Brain microvascular endothelial cell (primary cell): Measurements from ENCODE around the gene TRMT5.

Experiments
- DNase-seq: peaks from one replicate; pipeline ENCODE4 v3.0.0-alpha.2; 2020
- H3K27ac ChIP-seq: fragments of 250-450 bp; sonication (Bioruptor Pico); 2 replicates; pipeline ENCODE4 v1.5.1; 2020; ENCODE audit warnings: mild to moderate bottlenecking, moderate library complexity
- H3K27me3 ChIP-seq: fragments of 250-450 bp; sonication (Bioruptor Pico); replicated peaks from 2 replicates; pipeline ENCODE4 v1.5.1; 2020; ENCODE audit warnings: mild to moderate bottlenecking
- H3K36me3 ChIP-seq: fragments of 250-450 bp; sonication (Bioruptor Pico); replicated peaks from 2 replicates; pipeline ENCODE4 v1.5.1; 2020; ENCODE audit warnings: mild to moderate bottlenecking
- H3K4me3 ChIP-seq: 2 replicates; pipeline ENCODE4 v1.5.1; 2011; ENCODE audit warnings: low read depth, mild to moderate bottlenecking, control low read depth, low read length, moderate library complexity
- CTCF ChIP-seq: IDR thresholded peaks from 2 replicates; pipeline ENCODE4 v1.5.1; 2011; ENCODE audit warnings: low read depth, mild to moderate bottlenecking, moderate library complexity, low read length, control low read depth, inconsistent platforms; ENCODE audit errors: missing control alignments
- in situ Hi-C: cut with HindIII; loops from 2 replicates; pipeline ENCODE4 v1.10.0; 2017; ENCODE audit warnings: low sequenced_read_pairs, low pct_ligation_motif_present

TRMT5 gene

DNA sequence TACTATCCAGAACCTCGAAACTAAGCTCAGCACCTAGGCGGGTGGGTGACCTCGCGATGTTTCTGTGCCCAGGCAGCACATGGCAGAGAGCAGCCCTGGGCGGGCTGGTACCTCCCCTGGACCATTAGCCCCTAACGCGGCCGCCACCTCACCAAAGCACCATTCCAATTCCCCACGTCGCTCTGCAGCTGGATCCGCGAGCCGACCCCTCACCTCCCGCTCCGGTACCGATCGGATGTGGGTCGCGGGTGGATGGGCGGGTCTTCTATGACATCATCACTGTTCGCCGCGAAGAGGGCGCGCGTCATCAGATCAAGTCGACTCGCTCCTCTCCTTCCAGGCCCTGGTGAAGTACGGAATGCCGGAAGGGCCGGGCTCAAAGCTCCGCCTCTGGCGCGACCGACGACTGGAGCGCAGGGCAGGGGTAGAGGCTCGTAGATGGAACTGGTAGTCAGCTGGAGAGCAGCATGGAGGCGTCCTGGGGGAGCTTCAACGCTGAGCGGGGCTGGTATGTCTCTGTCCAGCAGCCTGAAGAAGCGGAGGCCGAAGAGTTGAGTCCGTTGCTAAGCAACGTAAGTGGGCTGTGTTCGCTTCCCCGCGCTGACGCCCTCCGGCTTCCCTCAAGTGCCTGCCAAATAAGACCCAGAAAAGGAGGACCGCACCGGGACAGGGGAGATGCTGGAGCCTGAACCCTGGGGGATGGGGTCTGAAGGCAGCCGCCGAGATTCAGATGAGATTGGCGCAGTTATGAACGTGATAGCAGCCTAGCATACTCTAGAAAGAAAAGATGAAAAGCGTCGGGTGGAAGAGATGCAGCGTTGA is at the start of gene TRMT5, which contains the start of gene SLC38A6:
TSS of gene TRMT5 (minus strand) at position 269 of the 822 bp plus-strand sequence. CDS start at position 163, 106 bp downstream.
TSS of gene SLC38A6 (plus strand) at position 435 of the 822 bp plus-strand sequence. CDS start at position 468, 33 bp downstream.
- no peaks in the 10 kb centered on the region for H3K27me3 ChIP-seq
- in situ Hi-C loops = no loop called here
- peak within 1 kb of the TSS; percentile 89 for H3K4me3 ChIP-seq
- peaks cover 4% of the 10 kb centered on the region for H3K36me3 ChIP-seq
- peak within 1 kb of the TSS; percentile 97 for H3K27ac ChIP-seq
- TF ChIP-seq CTCF = no peak
- DNase-seq = peak; percentile 95

DNA sequence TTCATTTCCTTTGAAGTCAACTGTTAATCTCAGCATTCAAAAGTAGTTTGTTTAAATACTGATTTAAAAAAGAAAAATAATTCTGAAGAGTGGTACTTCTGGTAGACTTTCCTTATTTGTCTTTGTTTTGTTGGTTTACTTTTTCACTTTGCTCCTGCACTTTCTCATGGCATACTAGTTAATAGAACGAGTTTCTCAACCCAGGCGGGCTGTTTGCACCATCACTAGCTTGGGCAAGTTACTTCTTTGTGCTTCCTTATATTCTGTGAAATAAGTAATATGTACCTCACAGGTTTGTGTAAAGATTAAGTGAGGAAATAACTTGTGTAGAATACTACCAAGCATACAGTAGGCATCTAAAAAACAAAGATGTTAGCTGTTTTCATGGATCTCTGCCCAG is 45.6 kb upstream of the TRMT5 start:
- H3K27ac ChIP-seq = no peak overlapping the region
- no peak for DNase-seq
- no peaks in the 10 kb centered on the region for H3K27me3 ChIP-seq
- in situ Hi-C loops = loop anchor here (25.0 kb wide), 1 partner anchor 389 kb away; the partner anchor contains the start of gene SIX1
- no peak overlapping the region for H3K4me3 ChIP-seq
- no peaks in the 10 kb centered on the region for H3K36me3 ChIP-seq
- TF ChIP-seq CTCF = no peak

- H3K27me3 ChIP-seq = no peaks in the 10 kb centered on the region
- no peak overlapping the region for H3K4me3 ChIP-seq
- peak overlapping the region; percentile 76 for H3K27ac ChIP-seq
- peak; percentile 88 for TF ChIP-seq CTCF
- in situ Hi-C loops = loop anchor here (25.0 kb wide), 1 partner anchor 388 kb away; the partner anchor contains the start of gene SIX1
- no peaks in the 10 kb centered on the region for H3K36me3 ChIP-seq
- DNase-seq = peak; percentile 81
Measured at GRCh38 chr14:61025251-61026223, 44.7 kb upstream of the TRMT5 start.

- Histone ChIP-seq H3K4me3 (no peak overlapping the region), H3K36me3 (no peaks in the 10 kb centered on the region), H3K27me3 (no peaks in the 10 kb centered on the region), H3K27ac (no peak overlapping the region)
- in situ Hi-C loops = no loop called here
- DNase-seq = no peak
- TF ChIP-seq CTCF = no peak
Measured at GRCh38 chr14:61019537-61019936, 38.7 kb upstream of the TRMT5 start.

DNA sequence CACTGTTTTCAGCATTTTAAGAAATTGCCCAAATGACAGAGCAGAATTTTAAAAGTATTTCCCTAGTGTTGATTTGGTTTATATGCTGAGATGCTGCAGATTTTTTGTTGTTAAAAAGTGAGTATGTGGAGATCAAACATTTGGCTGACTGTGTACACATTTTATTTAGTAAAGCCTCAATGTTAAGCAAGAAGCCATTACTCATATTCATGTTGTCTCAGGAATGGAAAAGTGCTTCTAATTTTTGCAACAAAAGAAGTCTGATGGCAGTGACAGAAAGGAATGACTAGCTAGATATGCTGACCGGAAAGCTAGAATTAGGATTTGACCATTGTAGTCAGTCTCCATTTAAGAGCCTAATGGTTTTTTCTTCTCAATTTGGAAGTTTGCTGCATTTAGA is 22.7 kb upstream of the TRMT5 start:
- Histone ChIP-seq H3K27ac (no peak overlapping the region), H3K4me3 (no peak overlapping the region), H3K36me3 (peaks cover 2% of the 10 kb centered on the region), H3K27me3 (no peaks in the 10 kb centered on the region)
- no peak for DNase-seq
- in situ Hi-C loops = no loop called here
- TF ChIP-seq CTCF = no peak
